OCI-LY1 (cell line): ENCODE data around the gene CRYBB1.

Experiments
- H2AFZ ChIP-seq: fragments of 200-600 bp; sonication (generic), shearing (Covaris generic); 2 replicates; pipeline ENCODE4 v1.6.0; 2014; ENCODE audit warnings: antibody characterized with exemption, mild to moderate bottlenecking, low read length
- H3F3A ChIP-seq: fragments of 200-600 bp; sonication (generic), shearing (Covaris generic); 2 replicates; pipeline ENCODE4 v1.6.0; 2014; ENCODE audit warnings: mild to moderate bottlenecking, antibody characterized with exemption, low read length, moderate library complexity; ENCODE audit not compliant: insufficient read depth
- H3K27ac ChIP-seq: fragments of 200-600 bp; sonication (generic); 2 replicates; pipeline ENCODE4 v1.5.1; 2014; ENCODE audit warnings: low read length, mixed run types, mild to moderate bottlenecking, low read depth; ENCODE audit not compliant: poor library complexity, severe bottlenecking
- H3K27me3 ChIP-seq: fragments of 200-600 bp; sonication (generic); 2 replicates; pipeline ENCODE4 v1.6.0; 2014; ENCODE audit warnings: antibody characterized with exemption, mild to moderate bottlenecking, low read length, moderate library complexity; ENCODE audit not compliant: insufficient read depth
- H3K36me3 ChIP-seq: fragments of 200-600 bp; sonication (generic); 2 replicates; pipeline ENCODE4 v1.6.1; 2014; ENCODE audit warnings: mild to moderate bottlenecking, antibody characterized with exemption, low read length, moderate library complexity, mixed read lengths; ENCODE audit not compliant: insufficient read depth
- H3K4me1 ChIP-seq: fragments of 200-600 bp; sonication (generic); 2 replicates; pipeline ENCODE4 v1.5.1; 2014; ENCODE audit warnings: mild to moderate bottlenecking, low read length, moderate library complexity; ENCODE audit not compliant: insufficient read depth, severe bottlenecking
- H3K4me2 ChIP-seq: fragments of 200-600 bp; sonication (generic), shearing (Covaris generic); 2 replicates; pipeline ENCODE4 v1.6.1; 2014; ENCODE audit warnings: low read length
- H3K4me3 ChIP-seq: fragments of 200-600 bp; sonication (generic); 2 replicates; pipeline ENCODE4 v1.5.1; 2014; ENCODE audit warnings: low read length, low read depth, mild to moderate bottlenecking, mixed read lengths; ENCODE audit not compliant: poor library complexity, severe bottlenecking
- H3K79me2 ChIP-seq: fragments of 200-600 bp; shearing (Covaris generic); 2 replicates; pipeline ENCODE4 v1.6.1; 2016; ENCODE audit warnings: mixed run types, low read length, mixed read lengths; ENCODE audit not compliant: insufficient read depth
- H3K9ac ChIP-seq: fragments of 200-600 bp; sonication (generic), shearing (Covaris generic); 2 replicates; pipeline ENCODE4 v1.6.1; 2014; ENCODE audit warnings: mild to moderate bottlenecking, low read length, mixed read lengths
- H3K9me2 ChIP-seq: fragments of 200-600 bp; sonication (generic), shearing (Covaris generic); 2 replicates; pipeline ENCODE4 v1.6.1; 2014; ENCODE audit warnings: low read depth, mild to moderate bottlenecking, low read length, mixed read lengths
- H3K9me3 ChIP-seq: fragments of 200-600 bp; shearing (Covaris generic); 2 replicates; pipeline ENCODE4 v1.6.1; 2014; ENCODE audit warnings: low read length, mixed read lengths
- H4K20me1 ChIP-seq: fragments of 200-600 bp; sonication (generic), shearing (Covaris generic); 2 replicates; pipeline ENCODE4 v1.6.0; 2016; ENCODE audit warnings: mild to moderate bottlenecking, low read length; ENCODE audit not compliant: insufficient read depth
- CTCF ChIP-seq: fragments of 200-600 bp; sonication (generic), shearing (Covaris generic); IDR thresholded peaks from 2 replicates; pipeline ENCODE4 v1.5.1; 2017; ENCODE audit warnings: mild to moderate bottlenecking, antibody characterized with exemption, low read length, moderate library complexity, mixed read lengths
- EZH2 ChIP-seq: fragments of 200-600 bp; sonication (generic), shearing (Covaris generic); IDR thresholded peaks from 2 replicates; pipeline ENCODE4 v1.8.0; 2017; ENCODE audit warnings: borderline replicate concordance, mixed run types, mild to moderate bottlenecking, antibody characterized with exemption, low read length, moderate library complexity, mixed read lengths

CRYBB1 gene

GRCh38 chr22:26556904-26557303, 60.9 kb downstream of the CRYBB1 start:
- TF ChIP-seq CTCF (no peak), EZH2 (no peak)
- H3F3A ChIP-seq, result 0 out of 2 replicates have a peak, but pooled peaks cover 3% of the 10 kb centered on the region
- H3K79me2 ChIP-seq, result peaks cover 16% of the 10 kb centered on the region

GRCh38 chr22:26555478-26555877, 62.3 kb downstream of the CRYBB1 start:
- no peak for TF ChIP-seq CTCF
- TF ChIP-seq EZH2, result no peak
- Histone ChIP-seq H3K36me3 (peaks cover 6% of the 10 kb centered on the region; the same call in 1 of the 2 replicates), H4K20me1 (no peaks in the 10 kb centered on the region), H3K4me3 (no peak overlapping the region), H3K4me2 (peak overlapping the region; percentile 65; the same call in 1 of the 2 replicates), H3K4me1 (peaks cover 80% of the 10 kb centered on the region), H3K9me2 (no peaks in the 10 kb centered on the region), H3K27me3 (no peaks in the 10 kb centered on the region), H3K9me3 (no peaks in the 10 kb centered on the region), H3K9ac (peak overlapping the region; percentile 11; the same call in 1 of the 2 replicates), H3F3A (0 out of 2 replicates have a peak, but pooled peaks cover 3% of the 10 kb centered on the region), H3K27ac (peak overlapping the region; percentile 94), H2AFZ (no peak overlapping the region), H3K79me2 (peaks cover 14% of the 10 kb centered on the region)

More at GRCh38 chr22:26556904-26557303, 60.9 kb downstream of the CRYBB1 start:
- no peaks in the 10 kb centered on the region for H3K9me2 ChIP-seq
- peaks cover 6% of the 10 kb centered on the region; the same call in 1 of the 2 replicates for H3K36me3 ChIP-seq
- no peaks in the 10 kb centered on the region for H3K9me3 ChIP-seq
- H3K4me3 ChIP-seq, result no peak overlapping the region
- H3K4me1 ChIP-seq, result peaks cover 65% of the 10 kb centered on the region
- H3K27me3 ChIP-seq, result no peaks in the 10 kb centered on the region
- no peak overlapping the region for H3K9ac ChIP-seq
- no peaks in the 10 kb centered on the region for H4K20me1 ChIP-seq
- H3K27ac ChIP-seq, result peak overlapping the region; percentile 94
- H3K4me2 ChIP-seq, result no peak overlapping the region
- H2AFZ ChIP-seq, result no peak overlapping the region

GRCh38 chr22:26554956-26555355, 62.9 kb downstream of the CRYBB1 start:
- Histone ChIP-seq H3K27me3 (no peaks in the 10 kb centered on the region), H3K9me3 (no peaks in the 10 kb centered on the region), H3K27ac (peak overlapping the region; percentile 94), H3K4me2 (peak overlapping the region; percentile 65; the same call in 1 of the 2 replicates), H4K20me1 (no peaks in the 10 kb centered on the region), H3K4me3 (peak overlapping the region; percentile 11), H3K9me2 (no peaks in the 10 kb centered on the region), H3K4me1 (peaks cover 80% of the 10 kb centered on the region), H3K9ac (peak overlapping the region; percentile 40; the same call in 1 of the 2 replicates), H3K36me3 (peaks cover 6% of the 10 kb centered on the region; the same call in 1 of the 2 replicates), H3K79me2 (peaks cover 11% of the 10 kb centered on the region), H2AFZ (no peak overlapping the region), H3F3A (0 out of 2 replicates have a peak, but pooled peaks cover 3% of the 10 kb centered on the region)
- TF ChIP-seq CTCF, result no peak
- TF ChIP-seq EZH2, result no peak
